Pons (tissue), 1 donor: Measurements from ENCODE around the gene ZNF521.

Experiments used
- DNase-seq: peaks from one replicate; pipeline ENCODE4 v3.0.0-alpha.2; 2016; ENCODE audit warnings: low spot score

ZNF521 gene

GRCh38 chr18:25335676-25336075, 16.3 kb downstream of the ZNF521 start:
- DNase-seq, result no peak

GRCh38 chr18:25335062-25335461, 16.9 kb downstream of the ZNF521 start:
- DNase-seq, result no peak

GRCh38 chr18:25334588-25334987, 17.4 kb downstream of the ZNF521 start:
- DNase-seq, result no peak

- no peak for DNase-seq
Measured at GRCh38 chr18:25332002-25332401, 20.0 kb downstream of the ZNF521 start.

- DNase-seq, result no peak
Measured at GRCh38 chr18:25329783-25330182, 22.2 kb downstream of the ZNF521 start.

- DNase-seq, result peak; percentile 8
Measured at GRCh38 chr18:25327584-25327983, 24.4 kb downstream of the ZNF521 start.

- peak; percentile 11 for DNase-seq
Measured at GRCh38 chr18:25326361-25326952, 25.5 kb downstream of the ZNF521 start.

- DNase-seq, result no peak
Measured at GRCh38 chr18:25322806-25323205, 29.2 kb downstream of the ZNF521 start.

GRCh38 chr18:25316381-25317018, 35.5 kb downstream of the ZNF521 start:
- no peak for DNase-seq

GRCh38 chr18:25314838-25315190, 37.2 kb downstream of the ZNF521 start:
- no peak for DNase-seq

GRCh38 chr18:25314151-25314837, 37.7 kb downstream of the ZNF521 start:
- no peak for DNase-seq

- no peak for DNase-seq
Measured at GRCh38 chr18:25313268-25313667, 38.7 kb downstream of the ZNF521 start.

GRCh38 chr18:25310045-25310444, 41.9 kb downstream of the ZNF521 start:
- DNase-seq, result no peak

GRCh38 chr18:25308381-25308780, 43.6 kb downstream of the ZNF521 start:
- no peak for DNase-seq

- DNase-seq, result no peak
Measured at GRCh38 chr18:25307192-25307591, 44.8 kb downstream of the ZNF521 start.

- no peak for DNase-seq
Measured at GRCh38 chr18:25306671-25307070, 45.3 kb downstream of the ZNF521 start.

- no peak for DNase-seq
Measured at GRCh38 chr18:25305584-25305983, 46.4 kb downstream of the ZNF521 start.

- no peak for DNase-seq
Measured at GRCh38 chr18:25300492-25300891, 51.5 kb downstream of the ZNF521 start.

- no peak for DNase-seq
Measured at GRCh38 chr18:25299426-25300300, 52.3 kb downstream of the ZNF521 start.

GRCh38 chr18:25298853-25299274, 53.1 kb downstream of the ZNF521 start:
- no peak for DNase-seq

GRCh38 chr18:25295624-25296138, 56.3 kb downstream of the ZNF521 start:
- DNase-seq, result no peak

- DNase-seq, result no peak
Measured at GRCh38 chr18:25291150-25291549, 60.8 kb downstream of the ZNF521 start.
